HG03575 (cell line): ENCODE data around the gene RNF222.
"Not testable (repeated sequence)": the region's sequence is repeated elsewhere in the genome, so short reads cannot be mapped to it uniquely, and the experiment has no call there.

ENCODE experiments used
- ATAC-seq: cut with Tn5 transposase; IDR thresholded peaks from one replicate; pipeline ENCODE4 v1.9.1; 2021; ENCODE audit not compliant: unreplicated experiment, insufficient number of reproducible peaks, low FRiP score; ENCODE audit errors: extremely low read depth

RNF222 gene

GRCh38 chr17:8413938-8414337 lies 16.3 kb upstream of the RNF222 start:
- no peak for ATAC-seq

GRCh38 chr17:8413328-8413727 lies 15.7 kb upstream of the RNF222 start:
- no peak for ATAC-seq

GRCh38 chr17:8412089-8412488 lies 14.5 kb upstream of the RNF222 start:
- no peak for ATAC-seq

GRCh38 chr17:8410883-8411238 lies 13.2 kb upstream of the RNF222 start:
- no peak for ATAC-seq

- no peak for ATAC-seq
These were observed 12.6 kb upstream of the RNF222 start for GRCh38 chr17:8409966-8410882.

GRCh38 chr17:8408371-8408770 lies 10.7 kb upstream of the RNF222 start:
- no peak for ATAC-seq

GRCh38 chr17:8406174-8406573 lies 8.5 kb upstream of the RNF222 start:
- ATAC-seq, result no peak

GRCh38 chr17:8405499-8406016 lies 7.9 kb upstream of the RNF222 start:
- no peak for ATAC-seq

- ATAC-seq, result no peak
These were observed 5.4 kb upstream of the RNF222 start for GRCh38 chr17:8402921-8403536.

GRCh38 chr17:8401107-8401506 lies 3.5 kb upstream of the RNF222 start:
- no peak for ATAC-seq

- no peak for ATAC-seq
These were observed 1.4 kb upstream of the RNF222 start for GRCh38 chr17:8398980-8399379.

GRCh38 chr17:8394497-8394896 lies 3.1 kb downstream of the RNF222 start:
- ATAC-seq, result not testable (repeated sequence)

- no peak for ATAC-seq
These were observed 4.0 kb downstream of the RNF222 start for GRCh38 chr17:8393470-8394231.

GRCh38 chr17:8392674-8393469 lies 4.8 kb downstream of the RNF222 start:
- no peak for ATAC-seq

- ATAC-seq, result no peak
These were observed 5.4 kb downstream of the RNF222 start for GRCh38 chr17:8392274-8392673.

- ATAC-seq, result no peak
These were observed 5.9 kb downstream of the RNF222 start for GRCh38 chr17:8391711-8392110.

- ATAC-seq, result no peak
These were observed 9.5 kb downstream of the RNF222 start for GRCh38 chr17:8387914-8388651.

- no peak for ATAC-seq
These were observed 10.8 kb downstream of the RNF222 start for GRCh38 chr17:8386841-8387240.
